ENCODE results near the gene NPAT.
A peak's percentile ranks its signal among the peaks of the same experiment; 100 is the strongest.
"Not testable (repeated sequence)": the region's sequence is repeated elsewhere in the genome, so short reads cannot be mapped to it uniquely, and the experiment has no call there.

Gene NPAT

DNA sequence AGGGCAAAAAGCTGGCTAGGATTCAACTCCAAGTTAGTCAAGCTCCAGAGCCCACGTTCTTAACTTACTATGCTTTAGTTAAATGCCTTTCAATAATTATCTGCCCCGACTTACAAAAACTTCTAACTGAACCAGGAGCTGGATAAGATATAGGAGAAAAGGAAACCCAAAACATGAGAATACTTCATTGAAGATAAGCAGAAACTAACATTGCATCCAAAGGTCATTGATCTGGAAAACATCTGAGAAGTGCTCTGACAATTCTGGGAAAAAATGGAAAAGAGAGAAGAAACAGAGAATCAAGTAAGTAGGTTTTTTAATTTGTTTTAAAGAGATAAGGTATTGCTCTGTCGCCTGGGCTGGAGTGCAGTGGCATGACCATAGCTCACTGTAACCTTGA lies 73.9 kb downstream of the NPAT start:
- DNase-seq: no peak

DNA sequence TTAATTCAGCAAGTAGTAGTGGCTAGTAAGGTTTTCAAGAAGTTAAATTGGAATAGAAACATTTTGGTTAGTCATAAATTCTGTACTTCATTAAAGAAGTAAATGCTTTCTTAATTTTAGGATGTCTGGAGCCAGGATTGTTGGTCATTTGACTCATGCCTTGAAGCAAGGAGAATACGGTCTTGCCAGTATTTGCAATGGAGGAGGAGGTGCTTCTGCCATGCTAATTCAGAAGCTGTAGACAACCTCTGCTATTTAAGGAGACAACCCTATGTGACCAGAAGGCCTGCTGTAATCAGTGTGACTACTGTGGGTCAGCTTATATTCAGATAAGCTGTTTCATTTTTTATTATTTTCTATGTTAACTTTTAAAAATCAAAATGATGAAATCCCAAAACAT lies 75.3 kb downstream of the NPAT start:
- no peak for DNase-seq

DNA sequence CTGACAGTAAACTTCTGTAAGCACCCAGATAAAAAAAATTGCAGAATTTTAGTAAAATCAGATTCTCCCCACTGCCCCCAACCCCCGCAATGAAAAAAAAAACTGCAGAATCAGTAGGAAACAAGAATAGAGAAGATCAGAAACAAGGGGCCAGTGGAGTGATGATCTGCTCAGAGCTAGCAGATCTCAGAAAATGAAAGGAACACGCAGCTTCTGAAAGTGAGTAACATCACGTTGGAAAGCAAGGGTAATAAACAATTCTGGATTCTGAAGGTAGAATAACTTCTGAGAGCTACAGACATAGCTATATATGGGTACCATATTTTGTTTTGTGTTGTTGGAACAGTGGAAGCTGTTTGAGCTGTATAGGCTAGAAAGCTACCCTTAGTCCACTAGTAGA lies 77.8 kb downstream of the NPAT start:
- DNase-seq: no peak

DNA sequence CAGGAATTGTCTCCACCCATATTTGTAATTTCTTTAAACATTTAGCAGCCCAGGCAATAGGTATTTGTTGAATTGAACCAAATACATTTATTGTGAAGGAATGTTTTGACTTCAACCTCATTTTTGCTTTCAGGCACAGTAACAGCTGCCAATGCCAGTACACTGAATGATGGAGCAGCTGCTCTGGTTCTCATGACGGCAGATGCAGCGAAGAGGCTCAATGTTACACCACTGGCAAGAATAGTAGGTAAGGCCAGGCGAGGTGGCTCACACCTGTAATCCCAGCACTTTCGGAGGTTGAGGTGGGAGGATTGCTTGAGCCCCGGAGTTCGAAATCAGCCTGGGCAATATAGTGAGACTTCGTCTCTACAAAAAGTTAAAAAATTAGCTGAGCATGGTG lies 80.1 kb downstream of the NPAT start:
- DNase-seq: no peak

DNA sequence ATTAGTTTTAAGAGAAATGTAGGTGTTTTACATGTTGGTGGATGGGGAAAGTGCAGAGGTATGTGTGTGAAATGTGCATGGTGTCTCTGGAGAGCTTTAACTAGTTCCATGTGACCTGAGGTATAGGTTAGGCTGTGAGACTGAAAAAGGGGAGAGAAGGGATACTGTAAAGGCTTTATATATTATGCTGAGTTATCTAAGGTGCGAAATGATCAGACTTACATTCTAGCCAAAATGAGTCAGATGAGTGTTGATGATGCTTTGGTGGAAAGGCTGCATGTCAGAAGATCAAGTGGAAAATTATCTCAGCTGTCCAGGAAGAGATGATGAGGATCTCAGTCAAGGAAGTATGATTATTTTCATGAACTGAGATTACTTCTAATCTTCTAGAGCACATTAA lies 85.2 kb downstream of the NPAT start:
- DNase-seq: no peak

DNA sequence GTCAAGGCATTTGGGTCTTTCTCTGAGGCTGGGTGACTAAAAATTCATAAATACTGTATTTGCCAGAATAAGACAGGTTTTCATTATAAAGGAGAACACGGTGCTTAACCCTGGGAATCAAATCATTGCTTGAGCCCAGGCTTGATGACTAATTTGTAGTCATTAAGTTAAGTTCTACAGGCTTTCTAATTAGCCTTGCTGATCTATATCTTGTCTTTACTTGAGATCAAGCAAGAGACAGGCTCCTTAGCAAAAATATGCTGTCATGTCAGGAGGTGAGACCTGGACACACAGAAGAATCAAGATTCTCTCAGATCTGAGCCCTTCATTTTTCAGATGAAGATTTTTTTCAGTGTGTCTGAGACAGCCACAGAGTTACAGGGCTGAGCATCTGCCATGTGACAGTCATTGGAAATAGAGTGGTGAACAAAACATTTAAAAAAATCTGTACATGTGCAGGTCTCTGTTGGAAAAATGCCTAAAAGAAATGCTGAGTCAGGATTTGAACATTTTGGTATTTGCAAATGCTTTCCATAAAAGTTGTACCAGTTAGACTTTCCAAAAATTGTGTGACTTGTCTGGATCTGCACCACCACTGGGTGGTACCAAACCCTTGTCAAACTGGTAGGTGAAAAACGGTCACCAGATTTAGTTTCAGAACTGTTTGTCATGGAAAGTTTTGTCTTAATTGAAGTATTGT lies 86.4 kb downstream of the NPAT start:
- no peak for DNase-seq

DNA sequence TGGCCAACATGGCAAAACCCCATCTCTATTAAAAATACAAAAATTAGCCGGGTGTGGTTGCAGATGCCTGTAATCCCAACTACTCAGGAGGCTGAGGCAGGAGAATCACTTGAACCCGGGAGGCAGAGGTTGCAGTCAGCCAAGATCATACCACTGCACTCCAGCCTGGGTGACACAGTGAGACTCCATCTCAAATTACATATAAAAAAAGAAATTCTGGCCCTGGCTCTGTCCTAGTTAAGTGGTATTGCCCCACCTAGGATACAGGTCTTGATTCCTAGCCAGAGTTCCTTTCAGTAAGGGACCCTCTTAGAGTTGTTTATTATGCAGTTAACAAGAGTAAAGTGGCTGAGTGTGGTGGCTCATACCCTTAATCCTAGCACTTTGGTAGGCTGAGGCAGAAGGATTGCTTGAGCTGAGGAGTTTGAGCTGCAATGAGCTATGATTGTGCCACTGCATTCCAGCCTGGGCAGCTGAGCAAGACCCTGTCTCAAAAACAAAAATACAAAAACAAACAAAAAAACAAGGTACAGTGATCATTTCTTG lies 89.4 kb downstream of the NPAT start:
- DNase-seq: not testable (repeated sequence)

DNA sequence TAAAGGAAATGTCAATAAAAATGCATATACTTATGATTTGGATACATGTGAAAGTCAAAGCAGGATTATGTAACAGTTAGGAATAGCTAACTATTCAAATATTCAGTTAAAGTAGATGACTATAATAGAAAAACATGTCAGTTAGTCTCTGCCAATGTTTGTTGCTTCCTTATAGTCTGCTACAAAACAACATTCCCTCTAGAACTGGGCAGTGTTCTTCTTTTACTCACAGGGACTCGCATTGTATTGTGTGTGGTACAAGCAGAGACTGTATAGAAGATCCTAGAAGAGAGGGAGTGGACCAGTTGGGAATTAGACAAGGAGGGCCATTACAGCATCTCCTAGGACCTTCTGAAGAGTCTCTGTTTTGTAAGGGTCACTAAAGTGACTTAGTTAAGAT lies 90.4 kb downstream of the NPAT start:
- no peak for DNase-seq

DNA sequence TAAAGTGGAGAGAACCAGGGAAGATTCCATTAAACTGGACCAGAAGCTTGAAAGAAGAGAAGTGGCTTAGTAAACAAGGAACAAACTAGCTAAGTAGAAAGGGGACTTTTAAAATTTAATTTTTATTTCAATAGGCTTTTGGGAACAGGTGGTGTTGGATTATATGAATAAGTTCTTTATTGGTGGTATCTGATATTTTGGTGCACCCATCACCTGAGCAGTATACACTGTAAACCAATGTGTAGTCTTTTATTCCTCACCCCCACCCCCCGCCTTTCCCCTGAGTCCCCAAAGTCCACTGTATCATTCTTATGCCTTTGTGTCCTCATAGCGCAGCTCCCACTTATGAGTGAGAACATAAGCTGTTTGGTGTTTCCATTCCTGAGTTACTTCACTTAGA lies 93.7 kb downstream of the NPAT start:
- no peak for DNase-seq

DNA sequence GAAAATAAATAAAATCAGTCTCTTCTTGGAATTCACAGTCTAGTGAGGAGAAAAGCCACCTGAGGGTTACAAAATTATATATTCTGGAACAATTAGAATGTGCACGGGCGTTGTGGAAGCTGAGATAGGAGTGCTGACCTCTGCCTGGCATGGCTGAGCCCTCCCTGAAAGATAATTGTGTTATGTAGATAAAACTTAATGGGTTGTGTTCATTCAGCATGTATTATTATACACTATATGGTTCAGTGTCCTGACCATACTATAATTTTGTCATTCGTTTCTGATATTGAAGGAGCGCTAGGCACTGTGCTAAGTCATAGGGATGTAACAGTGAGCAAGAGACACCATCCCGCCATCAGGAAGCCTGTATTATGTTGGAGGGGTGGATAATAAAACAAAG lies 97.3 kb downstream of the NPAT start:
- no peak for DNase-seq

DNA sequence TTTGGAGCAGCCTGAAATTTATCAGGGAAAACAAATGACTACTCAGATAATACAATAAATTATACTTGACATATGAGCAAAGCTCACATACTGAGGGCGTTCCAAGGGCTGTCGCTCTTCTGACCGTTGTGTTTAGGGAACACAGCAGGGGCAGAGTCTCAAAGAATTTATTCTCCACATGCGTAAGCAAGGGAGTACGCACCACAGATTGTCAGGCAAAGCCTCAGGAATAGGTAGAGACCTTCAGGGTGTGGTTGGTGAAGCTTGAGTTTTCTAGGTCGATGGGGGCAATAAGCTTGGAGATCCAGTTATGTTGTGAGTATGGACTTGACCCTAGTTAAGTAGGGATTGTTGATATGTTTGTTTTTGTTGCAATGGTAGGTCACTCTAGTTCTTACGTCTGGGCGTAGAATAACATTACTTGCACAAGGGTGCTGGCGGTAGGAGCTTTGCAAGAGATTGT lies 100.2 kb downstream of the NPAT start:
- DNase-seq: peak in 1 of 2 experiments; percentile 9

DNA sequence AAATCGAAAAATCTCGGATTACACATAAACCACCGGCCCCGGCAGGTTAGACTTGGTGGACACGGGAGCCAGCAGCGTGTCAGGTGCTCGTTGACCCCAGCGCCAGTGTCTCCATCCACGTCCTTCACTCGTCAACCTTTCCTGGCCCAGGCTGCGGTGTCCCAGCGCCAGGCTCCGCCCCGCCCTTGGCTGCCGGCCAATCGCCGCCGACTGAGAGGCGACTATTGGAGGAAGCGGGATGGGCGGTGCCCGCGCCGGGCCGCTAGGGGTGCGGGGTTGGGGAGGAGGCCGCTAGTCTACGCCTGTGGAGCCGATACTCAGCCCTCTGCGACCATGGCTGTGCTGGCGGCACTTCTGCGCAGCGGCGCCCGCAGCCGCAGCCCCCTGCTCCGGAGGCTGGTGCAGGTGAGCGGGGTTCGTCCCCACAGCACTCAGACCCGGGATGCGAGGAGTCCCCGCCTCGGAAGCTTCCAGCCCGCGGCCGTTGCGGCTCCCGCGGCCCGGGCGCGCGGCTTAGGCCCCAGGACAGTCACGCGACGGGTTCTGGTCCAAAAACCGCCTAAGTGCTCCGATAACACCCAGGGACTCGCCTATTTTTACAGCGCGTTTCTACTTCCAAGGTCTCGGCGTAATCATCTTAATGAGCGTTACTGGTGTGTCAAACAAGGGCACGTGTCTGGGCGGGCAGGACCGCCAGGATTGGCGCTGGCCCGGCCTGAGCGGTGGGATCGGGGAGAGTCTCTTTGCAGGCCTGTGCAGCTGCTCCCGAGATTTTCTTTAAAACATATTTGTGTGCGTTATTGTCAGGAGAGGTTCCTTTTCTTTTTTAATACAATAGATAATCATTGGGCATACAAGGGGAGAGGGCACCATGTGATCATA lies 100.9 kb downstream of the NPAT start, which contains the start of gene ACAT1:
ACAT1 (plus strand) TSS at position 294 of the 882 bp plus-strand sequence; CDS start at position 334, 40 bp downstream.
- peak; percentile 85 to 88 for DNase-seq

DNA sequence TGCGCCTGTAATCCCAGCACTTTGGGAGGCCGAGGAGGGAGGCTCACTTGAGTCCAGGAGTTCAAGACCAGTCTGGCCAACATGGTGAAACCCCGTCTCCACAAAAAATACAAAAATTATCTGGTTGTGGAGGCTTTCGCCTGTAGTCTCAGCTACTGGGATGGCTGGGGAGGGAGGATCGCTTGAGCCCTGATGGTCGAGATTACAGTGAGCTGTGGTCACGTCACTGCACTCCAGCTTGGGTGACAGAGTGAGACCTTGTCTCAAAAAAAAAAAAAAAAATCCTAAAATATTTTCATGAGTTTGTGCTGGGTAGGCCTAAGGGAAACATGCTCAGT lies 101.5 kb downstream of the NPAT start:
- DNase-seq: not testable (repeated sequence)

DNA sequence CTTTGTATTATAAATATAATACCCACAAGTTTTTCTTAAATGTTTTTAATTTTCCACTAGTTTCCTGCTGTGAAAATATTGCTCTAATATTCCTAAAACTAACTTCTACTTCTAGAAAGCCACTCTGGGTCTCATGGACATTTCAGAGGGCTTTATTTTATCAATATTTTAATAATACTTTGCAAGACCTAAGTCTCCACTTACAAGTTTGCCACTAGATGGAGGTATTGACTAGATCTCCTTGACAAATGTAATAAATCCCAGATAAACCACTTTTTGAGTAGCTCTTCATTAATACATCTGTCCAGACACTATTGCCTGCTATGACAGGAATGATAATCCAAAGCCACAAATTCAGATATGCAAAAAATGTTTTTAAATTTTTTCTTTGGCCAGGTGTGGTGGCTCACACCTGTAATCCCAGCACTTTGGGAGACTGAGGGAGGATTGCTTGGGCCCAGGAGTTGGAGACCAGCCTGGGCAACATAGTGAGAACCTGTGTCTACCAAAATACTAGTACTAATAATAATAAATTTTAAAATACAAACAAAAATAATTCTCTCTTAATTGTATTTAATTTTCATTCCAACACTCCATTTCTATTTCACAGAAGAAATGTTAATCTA lies 104.6 kb downstream of the NPAT start:
- peak; percentile 28 to 49 for DNase-seq

DNA sequence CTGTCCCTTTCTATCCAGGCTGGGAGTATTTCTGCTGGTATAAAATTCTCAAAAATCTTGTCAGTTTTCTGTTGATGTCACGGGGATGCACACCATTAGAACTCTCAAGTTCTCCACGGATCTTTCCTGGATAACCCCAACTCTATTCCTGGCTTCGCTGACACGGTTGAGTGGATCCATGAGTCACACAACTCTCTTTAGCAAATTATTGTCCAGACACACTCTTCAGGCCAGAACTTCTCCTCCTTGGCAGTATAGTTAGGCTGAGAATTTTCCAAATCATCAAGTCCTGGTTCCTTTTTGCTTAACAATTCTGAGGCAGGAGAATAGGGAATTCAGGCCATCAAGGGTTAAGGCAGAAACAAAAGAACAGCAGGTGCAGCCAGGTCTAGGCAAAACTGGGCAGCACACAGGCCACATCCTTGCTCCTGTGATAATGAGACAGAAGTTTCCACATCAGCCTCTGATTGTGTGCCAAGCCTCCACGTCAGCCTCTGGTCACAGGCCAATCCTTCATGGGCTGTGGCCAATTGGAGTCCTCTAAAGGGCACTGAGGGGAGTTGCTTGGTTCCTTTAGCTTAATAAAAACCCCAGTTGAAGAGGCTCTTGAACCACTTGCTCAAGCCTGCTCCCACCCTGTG lies 106.8 kb downstream of the NPAT start:
- DNase-seq: peak; percentile 85 to 94

DNA sequence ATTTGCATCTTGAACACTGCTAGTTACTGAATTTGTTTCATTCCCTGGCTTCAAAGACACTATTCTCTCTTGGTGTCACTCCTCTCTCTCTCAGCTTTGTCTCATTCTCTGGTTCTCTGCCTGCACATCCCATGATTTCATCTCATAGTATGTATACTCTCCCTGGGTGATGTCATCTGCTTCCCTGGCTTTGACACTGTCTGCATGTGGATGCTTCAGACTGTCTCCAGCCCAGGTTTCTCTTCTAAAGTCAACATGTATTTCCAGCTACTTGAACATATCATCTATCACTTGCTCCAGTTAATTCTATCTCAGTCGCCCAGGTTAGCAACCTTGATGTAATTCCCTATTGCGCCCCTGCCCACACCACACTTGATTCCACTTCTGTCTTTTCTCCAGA lies 110.4 kb downstream of the NPAT start:
- DNase-seq: peak; percentile 46 to 62

DNA sequence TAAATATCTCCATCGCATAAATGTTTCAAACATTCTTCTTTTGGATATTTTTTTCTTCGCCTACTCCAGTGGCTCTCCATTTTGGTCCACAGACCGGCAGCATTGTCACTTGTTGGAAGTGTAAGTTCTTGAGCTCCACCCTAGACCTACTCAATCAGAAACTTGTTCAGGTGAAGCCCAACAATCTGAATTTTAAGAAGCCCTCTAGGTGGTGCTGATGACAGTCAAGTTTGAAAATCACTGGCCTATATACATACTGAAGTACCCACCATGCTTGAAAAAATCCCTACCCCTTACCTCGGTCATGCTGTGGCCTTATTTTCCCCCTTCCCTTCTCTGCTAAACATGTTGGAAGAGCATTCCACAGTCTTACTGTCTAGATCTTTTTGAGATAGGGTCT lies 111.3 kb downstream of the NPAT start:
- DNase-seq: no peak

Measured in SHP77 (cell line).